RCC 7860 (cell line): Measurements from ENCODE around the gene CEACAM19.
"Not testable (repeated sequence)": the region's sequence is repeated elsewhere in the genome, so short reads cannot be mapped to it uniquely, and the experiment has no call there.

Experiments
- DNase-seq: peaks from one replicate; pipeline ENCODE4 v3.0.0-alpha.2; 2015; ENCODE audit warnings: low spot score
- FAIRE-seq: peaks from 2 replicates; lab custom pipeline; 2012; peaks lifted over from hg19 to GRCh38; lab: Jason Lieb, UNC

The CEACAM19 gene

DNA sequence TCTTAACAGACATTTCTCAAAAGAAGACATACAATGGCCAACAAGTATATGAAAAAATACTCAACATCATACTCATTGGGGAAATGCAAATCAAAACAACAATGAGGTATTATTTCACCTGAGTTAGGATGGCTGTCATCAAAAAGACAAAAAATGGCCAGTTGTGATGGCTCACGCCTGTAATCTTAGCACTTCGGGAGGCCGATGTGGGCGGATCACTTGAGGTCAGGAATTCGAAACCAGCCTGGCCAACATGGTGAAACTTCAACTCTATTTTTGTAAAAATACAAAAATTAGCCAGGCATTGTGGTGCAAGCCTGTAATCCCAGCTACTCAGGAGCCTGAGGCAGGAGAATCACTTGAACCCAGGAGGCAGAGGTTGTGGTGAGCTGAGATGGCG, 49.7 kb downstream of the CEACAM19 start:
- FAIRE-seq (no peak), DNase-seq (no peak)

GRCh38 chr19:44721369-44721768, 50.1 kb downstream of the CEACAM19 start:
- not testable (repeated sequence) for FAIRE-seq, DNase-seq

DNA sequence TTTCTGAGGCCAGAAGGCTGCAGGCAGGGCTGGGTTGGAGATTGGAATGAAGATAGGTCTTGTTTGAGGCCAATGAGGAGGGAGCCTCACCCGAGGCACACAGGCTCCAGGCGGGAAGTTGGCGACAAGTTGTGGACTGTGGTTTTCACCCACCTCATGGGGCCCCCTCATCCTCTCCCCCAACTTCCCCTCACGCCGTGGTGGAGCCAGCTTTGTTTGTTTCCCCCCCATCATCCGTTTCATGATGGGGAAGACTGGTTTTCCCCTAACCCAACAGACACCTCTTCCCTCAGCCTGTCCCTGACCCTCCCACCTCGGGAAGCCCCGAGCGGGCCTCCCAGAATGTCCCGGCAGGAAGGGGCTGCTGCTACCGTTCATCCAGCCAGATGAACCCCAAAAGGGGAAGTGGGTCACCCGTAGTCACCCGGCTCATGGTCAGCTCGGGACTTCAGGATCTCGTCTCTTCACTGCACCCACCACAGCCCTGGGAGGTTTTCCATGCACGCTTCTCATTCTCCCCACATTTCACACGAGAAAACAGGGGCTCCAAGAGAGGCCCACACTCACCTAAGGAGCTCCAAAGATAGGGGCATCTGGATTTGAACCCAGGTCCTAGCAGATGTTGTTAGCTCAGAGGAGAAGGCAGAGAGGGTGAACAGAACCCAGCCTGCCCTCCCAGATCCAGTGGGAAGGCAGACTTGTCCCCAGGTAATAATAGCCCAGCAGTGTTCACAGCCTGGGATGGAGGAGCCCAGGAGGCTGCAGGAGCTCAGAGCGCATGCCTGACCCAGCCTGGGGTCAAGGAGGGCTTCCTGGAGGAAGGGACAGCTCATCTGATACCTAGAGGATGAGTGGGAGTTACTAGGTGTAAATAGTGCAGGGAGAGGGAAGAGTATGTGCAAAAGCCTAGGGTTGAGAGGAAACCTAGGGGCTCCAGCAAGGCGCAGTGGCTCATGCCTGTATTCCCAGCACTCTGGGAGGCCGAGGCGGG, 51.1 kb downstream of the CEACAM19 start:
- no peak for FAIRE-seq
- no peak for DNase-seq

- FAIRE-seq: no peak
- DNase-seq: no peak
Observed at GRCh38 chr19:44723299-44723951, 52.1 kb downstream of the CEACAM19 start.

GRCh38 chr19:44723952-44724319, 52.7 kb downstream of the CEACAM19 start:
- DNase-seq (peak; percentile 65), FAIRE-seq (peak; percentile 39)

DNA sequence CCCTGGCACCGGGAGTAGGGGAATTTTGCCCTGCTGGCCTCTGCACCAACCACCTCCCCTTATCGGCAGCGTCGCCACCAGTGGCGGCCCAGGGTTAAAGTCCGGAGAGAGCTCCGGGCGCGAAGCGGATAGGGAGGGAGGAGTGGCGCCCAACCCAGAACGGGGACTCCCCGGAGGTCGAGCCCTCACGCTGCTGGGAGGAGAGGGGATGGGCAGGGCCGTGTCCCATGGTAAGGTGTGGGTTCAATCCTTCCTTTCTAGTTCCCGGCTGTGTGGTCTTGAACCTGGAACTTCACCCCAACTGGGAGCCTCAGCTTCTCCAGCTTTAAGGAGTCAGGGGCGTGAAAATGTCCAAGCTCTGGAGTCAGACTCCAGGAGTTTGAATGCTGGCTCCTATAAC, 54.0 kb downstream of the CEACAM19 start:
- DNase-seq (peak; percentile 53), FAIRE-seq (no peak)

DNA sequence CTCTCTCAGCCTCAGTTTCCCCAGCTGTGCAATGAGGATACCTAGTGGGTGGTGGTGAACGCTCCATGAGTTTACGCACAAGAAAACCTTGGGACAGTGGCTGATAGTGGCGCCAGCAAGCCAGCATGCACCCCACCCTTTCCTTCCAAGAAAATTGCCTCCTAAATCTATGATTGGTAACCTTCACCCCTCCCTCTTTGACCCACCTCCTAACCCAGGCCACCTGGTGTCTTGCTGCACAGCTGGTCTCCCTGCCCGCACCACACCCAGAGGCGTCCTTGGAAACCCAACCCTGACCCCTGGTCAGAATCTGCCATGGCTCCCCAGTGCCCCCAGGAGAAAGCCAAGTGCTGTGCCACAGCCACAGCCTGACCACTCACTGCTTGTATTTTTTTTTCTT, 54.4 kb downstream of the CEACAM19 start:
- DNase-seq: no peak
- no peak for FAIRE-seq

DNA sequence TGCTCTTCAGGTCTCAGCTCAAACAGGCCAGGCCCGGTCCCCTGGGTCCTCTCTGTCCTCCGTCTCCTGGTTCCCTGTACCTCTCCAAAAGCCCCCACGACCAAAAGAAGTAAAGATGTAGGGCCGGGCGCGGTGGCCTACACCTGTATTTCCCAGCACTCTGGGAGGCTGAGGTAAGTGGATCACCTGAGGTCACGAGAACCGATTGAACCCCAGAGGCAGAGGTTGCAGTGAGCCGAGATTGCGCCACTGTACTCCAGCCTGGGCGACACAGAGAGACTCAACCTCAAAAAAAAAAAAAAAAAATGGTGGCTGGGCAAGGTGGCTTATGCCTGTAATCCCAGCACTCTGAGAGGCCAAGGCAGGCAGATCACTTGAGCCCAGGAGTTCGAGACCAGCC, 55.2 kb downstream of the CEACAM19 start:
- FAIRE-seq: no peak

GRCh38 chr19:44728178-44728577, 56.9 kb downstream of the CEACAM19 start:
- DNase-seq: no peak
- FAIRE-seq: no peak

More for the DNA sequence above, 55.2 kb downstream of the CEACAM19 start:
- no peak for DNase-seq

DNA sequence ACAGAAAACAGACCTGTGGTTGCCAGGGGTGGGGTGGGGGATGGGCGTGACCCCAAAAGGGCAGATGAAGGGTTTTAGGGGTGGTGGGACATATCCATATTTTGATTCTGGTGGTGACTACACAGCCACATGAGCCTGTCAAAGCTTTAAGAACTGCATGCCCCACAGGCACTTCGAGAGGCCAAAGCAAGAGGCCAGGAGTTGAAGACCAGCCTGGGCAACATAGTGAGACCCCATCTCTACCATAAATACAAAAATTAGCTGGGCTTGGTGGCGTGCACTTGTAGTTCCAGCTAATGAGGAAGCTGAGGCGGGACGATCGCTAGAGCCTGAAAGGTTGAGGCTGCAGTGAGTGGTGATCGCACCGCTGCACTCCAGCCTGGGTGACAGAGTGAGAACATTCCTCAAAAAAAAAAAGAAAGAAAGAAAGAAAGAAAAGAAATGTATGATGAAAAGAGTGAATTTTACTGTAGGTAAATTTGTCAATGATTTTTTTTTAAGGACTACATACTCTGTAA, 58.3 kb downstream of the CEACAM19 start:
- FAIRE-seq (no peak), DNase-seq (no peak)

- DNase-seq (no peak), FAIRE-seq (no peak)
Observed at GRCh38 chr19:44731081-44731480, 59.8 kb downstream of the CEACAM19 start.

DNA sequence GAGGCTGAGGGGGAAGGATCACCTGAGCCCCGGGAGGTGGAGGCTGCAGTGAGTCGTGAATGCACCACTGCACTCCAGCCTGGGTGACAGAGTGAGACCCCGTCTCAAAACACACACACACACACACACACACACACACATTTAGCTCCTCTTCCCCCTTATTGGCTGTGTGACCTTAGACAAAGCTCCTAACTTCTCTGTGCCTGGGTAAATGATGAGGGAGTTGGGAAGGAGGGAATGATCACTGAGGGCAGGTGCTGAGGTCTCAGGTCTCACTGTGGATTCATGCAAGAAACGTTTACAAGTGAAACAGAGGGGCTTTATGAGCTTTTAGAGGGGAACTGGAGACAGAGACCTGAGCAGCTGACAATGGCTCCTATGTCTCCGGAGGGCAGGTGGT, 60.3 kb downstream of the CEACAM19 start:
- no peak for DNase-seq
- FAIRE-seq: no peak

DNA sequence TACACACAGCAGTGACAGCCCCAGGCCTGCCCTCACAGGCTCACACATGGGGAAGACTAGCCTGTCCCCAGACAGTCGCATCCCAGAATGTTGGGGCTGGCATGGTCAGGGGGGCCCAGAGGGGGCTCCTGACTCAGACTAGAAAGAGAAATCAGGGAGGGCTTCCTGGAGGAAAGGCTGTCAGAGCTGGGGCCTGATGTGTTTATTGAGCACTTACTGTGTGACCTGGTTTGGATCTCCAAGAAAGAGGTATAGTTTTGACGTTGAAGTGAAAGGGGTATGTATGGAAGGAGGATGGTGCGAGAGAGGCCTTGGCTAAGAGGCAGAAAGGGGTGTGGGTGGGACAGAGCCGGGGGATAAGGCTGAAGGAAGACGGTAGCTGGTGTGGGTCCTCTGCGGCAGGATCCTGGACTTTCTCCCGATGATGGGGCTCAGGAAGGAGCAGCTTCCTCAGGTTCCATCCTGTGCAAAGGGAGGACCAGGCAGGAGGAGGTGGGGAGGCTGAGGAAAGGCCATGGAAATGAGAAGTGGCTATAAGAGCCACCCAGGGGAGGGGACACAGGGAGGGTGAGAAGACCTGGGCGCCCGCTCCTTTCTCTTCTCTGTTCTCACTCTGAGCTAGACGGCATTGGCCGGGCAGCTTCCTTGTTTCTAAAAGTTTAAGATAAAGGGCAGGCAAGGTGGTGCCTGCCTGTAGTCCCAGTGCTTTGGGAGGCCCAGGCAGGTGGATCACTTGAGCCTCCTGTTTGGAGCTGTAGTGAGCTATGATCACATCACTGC, 61.1 kb downstream of the CEACAM19 start:
- FAIRE-seq (no peak), DNase-seq (no peak)
